Kasumi-1 (cell line): ENCODE measurements around the gene CORO2A.

Experiments
- DNase-seq, 2 experiments: peaks; one replicate each; lab custom pipeline; 2025; lab: John Stamatoyannopoulos, UW

CORO2A gene

GRCh38 chr9:98171176-98171925, 21.1 kb downstream of the CORO2A start:
- no peak for DNase-seq

GRCh38 chr9:98168941-98169488, 23.4 kb downstream of the CORO2A start:
- no peak for DNase-seq

- DNase-seq = no peak
These were observed 24.2 kb downstream of the CORO2A start for GRCh38 chr9:98168153-98168780.

GRCh38 chr9:98164912-98165311, 27.5 kb downstream of the CORO2A start:
- no peak for DNase-seq

GRCh38 chr9:98162613-98163012, 29.8 kb downstream of the CORO2A start:
- no peak for DNase-seq

GRCh38 chr9:98161851-98162250, 30.6 kb downstream of the CORO2A start:
- no peak for DNase-seq

- DNase-seq = no peak
These were observed 32.6 kb downstream of the CORO2A start for GRCh38 chr9:98159790-98160189.

- DNase-seq = no peak
These were observed 33.1 kb downstream of the CORO2A start for GRCh38 chr9:98159301-98159700.

GRCh38 chr9:98158071-98158831, 34.2 kb downstream of the CORO2A start:
- no peak for DNase-seq

GRCh38 chr9:98157372-98157771, 35.1 kb downstream of the CORO2A start:
- DNase-seq = no peak

GRCh38 chr9:98154678-98155077, 37.8 kb downstream of the CORO2A start:
- no peak for DNase-seq

- no peak for DNase-seq
These were observed 39.9 kb downstream of the CORO2A start for GRCh38 chr9:98152526-98152925.

- DNase-seq = no peak
These were observed 41.7 kb downstream of the CORO2A start for GRCh38 chr9:98150721-98151120.

- DNase-seq = no peak
These were observed 42.3 kb downstream of the CORO2A start for GRCh38 chr9:98150164-98150563.

GRCh38 chr9:98149422-98149821, 43.0 kb downstream of the CORO2A start:
- DNase-seq = no peak

GRCh38 chr9:98148486-98148885, 44.0 kb downstream of the CORO2A start:
- no peak for DNase-seq

GRCh38 chr9:98147582-98147981, 44.9 kb downstream of the CORO2A start:
- DNase-seq = no peak

GRCh38 chr9:98146101-98146991, 46.1 kb downstream of the CORO2A start:
- peak; percentile 5 to 6 for DNase-seq

- no peak for DNase-seq
These were observed 47.8 kb downstream of the CORO2A start for GRCh38 chr9:98144631-98145030.

- no peak for DNase-seq
These were observed 48.4 kb downstream of the CORO2A start for GRCh38 chr9:98144076-98144475.

- DNase-seq = no peak
These were observed 49.4 kb downstream of the CORO2A start for GRCh38 chr9:98142925-98143481.
